Measurements from ENCODE around the gene GAS6.

Gene GAS6

DNA sequence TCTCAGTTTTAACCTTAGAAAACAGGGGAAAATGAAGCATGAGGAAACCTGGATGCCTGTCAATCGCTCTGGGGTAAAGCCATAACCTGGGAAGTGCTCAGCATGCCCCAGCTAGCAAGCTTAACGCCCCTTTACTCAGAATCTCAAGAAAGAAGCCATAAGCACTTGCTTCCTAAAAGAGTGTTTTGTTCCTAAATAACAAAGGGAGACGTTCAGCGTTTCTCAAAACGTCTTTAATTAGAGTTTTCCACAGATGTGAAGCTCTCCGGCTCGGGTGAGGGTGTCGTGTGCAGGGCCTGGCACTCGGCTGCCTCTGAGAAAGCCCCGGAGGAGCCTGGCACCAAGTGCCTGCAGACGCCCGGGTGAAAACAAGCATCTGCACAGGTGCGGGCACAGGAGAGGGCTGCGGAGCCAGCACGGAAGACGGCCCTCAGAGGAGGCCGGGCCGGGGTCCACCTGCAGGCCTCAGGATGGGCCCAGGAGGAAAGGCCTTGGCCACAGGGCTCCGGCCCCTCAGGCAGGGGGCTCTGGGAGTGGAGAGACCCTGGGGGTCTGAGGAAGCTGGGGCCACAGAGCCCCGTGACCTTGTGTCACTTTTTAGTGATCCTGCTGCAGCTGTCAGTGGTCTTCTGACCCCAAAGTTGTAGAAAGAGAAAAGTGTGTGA lies 6.2 kb downstream of the GAS6 start:
- Histone ChIP-seq H3K4me1 (ENCODE audit: low read length) (peaks cover 79% of the 10 kb centered on the region), H3F3A (ENCODE audit: insufficient read depth, low read length) (peaks cover 91% of the 10 kb centered on the region), H2AFZ (ENCODE audit: low read length) (no peak overlapping the region), H3K9me2 (replicated peaks; ENCODE audit: insufficient read depth, low read length) (no peaks in the 10 kb centered on the region), H3K9ac (ENCODE audit: low read length) (peak overlapping the region; percentile 63), H3K79me2 (ENCODE audit: low read length) (peaks cover 100% of the 10 kb centered on the region), H3K4me2 (ENCODE audit: low read depth, low read length) (peak overlapping the region; percentile 96), H3K9me3 (replicated peaks; ENCODE audit: insufficient read depth, low read length) (no peaks in the 10 kb centered on the region), H3K27ac (ENCODE audit: low read length) (peak overlapping the region; percentile 98), H3K4me3 (ENCODE audit: low read length) (peak overlapping the region; percentile 42), H3K36me3 (replicated peaks; ENCODE audit: insufficient read depth, low read length) (no peaks in the 10 kb centered on the region; the same call in 1 of the 2 replicates), H3K27me3 (replicated peaks; ENCODE audit: insufficient read depth, low read length) (no peaks in the 10 kb centered on the region), H4K20me1 (ENCODE audit: insufficient read depth, low read length) (peaks cover 20% of the 10 kb centered on the region)
- peak; percentile 73 for DNase-seq
- TF ChIP-seq EZH2phosphoT487 (IDR thresholded peaks at IDR 0.05; ENCODE audit: low read length), result no peak
- TF ChIP-seq EZH2 (optimal IDR thresholded peaks at IDR 0.05; ENCODE audit: low read depth, low read length), result no peak
- TF ChIP-seq CTCF (IDR thresholded peaks at IDR 0.05; ENCODE audit: low read length), result no peak

GRCh38 chr13:113856716-113857065 lies 7.2 kb downstream of the GAS6 start:
- Histone ChIP-seq H4K20me1 (ENCODE audit: insufficient read depth, low read length) (peaks cover 24% of the 10 kb centered on the region), H3K9me2 (replicated peaks; ENCODE audit: insufficient read depth, low read length) (no peaks in the 10 kb centered on the region), H3K4me3 (ENCODE audit: low read length) (peak overlapping the region; percentile 42), H3K36me3 (replicated peaks; ENCODE audit: insufficient read depth, low read length) (no peaks in the 10 kb centered on the region; the same call in 1 of the 2 replicates), H3K4me1 (ENCODE audit: low read length) (peaks cover 79% of the 10 kb centered on the region), H2AFZ (ENCODE audit: low read length) (no peak overlapping the region), H3K27me3 (replicated peaks; ENCODE audit: insufficient read depth, low read length) (no peaks in the 10 kb centered on the region), H3F3A (ENCODE audit: insufficient read depth, low read length) (peaks cover 82% of the 10 kb centered on the region), H3K4me2 (ENCODE audit: low read depth, low read length) (peak overlapping the region; percentile 96), H3K79me2 (ENCODE audit: low read length) (peaks cover 100% of the 10 kb centered on the region), H3K9ac (ENCODE audit: low read length) (peak overlapping the region; percentile 63), H3K9me3 (replicated peaks; ENCODE audit: insufficient read depth, low read length) (no peaks in the 10 kb centered on the region), H3K27ac (ENCODE audit: low read length) (peak overlapping the region; percentile 98)
- DNase-seq, result no peak
- TF ChIP-seq EZH2phosphoT487 (IDR thresholded peaks at IDR 0.05; ENCODE audit: low read length), result no peak
- TF ChIP-seq CTCF (IDR thresholded peaks at IDR 0.05; ENCODE audit: low read length), result no peak
- no peak for TF ChIP-seq EZH2 (optimal IDR thresholded peaks at IDR 0.05; ENCODE audit: low read depth, low read length)

GRCh38 chr13:113855931-113856715 lies 7.8 kb downstream of the GAS6 start:
- Histone ChIP-seq H3K9ac (ENCODE audit: low read length) (peak overlapping the region; percentile 63), H3K27ac (ENCODE audit: low read length) (peak overlapping the region; percentile 98), H3K27me3 (replicated peaks; ENCODE audit: insufficient read depth, low read length) (no peaks in the 10 kb centered on the region), H3K36me3 (replicated peaks; ENCODE audit: insufficient read depth, low read length) (peaks cover 3% of the 10 kb centered on the region), H3K4me2 (ENCODE audit: low read depth, low read length) (peak overlapping the region; percentile 96), H3K9me2 (replicated peaks; ENCODE audit: insufficient read depth, low read length) (no peaks in the 10 kb centered on the region), H3F3A (ENCODE audit: insufficient read depth, low read length) (peaks cover 76% of the 10 kb centered on the region), H3K4me1 (ENCODE audit: low read length) (peaks cover 77% of the 10 kb centered on the region), H3K79me2 (ENCODE audit: low read length) (peaks cover 100% of the 10 kb centered on the region), H2AFZ (ENCODE audit: low read length) (no peak overlapping the region), H3K4me3 (ENCODE audit: low read length) (peak overlapping the region; percentile 42), H4K20me1 (ENCODE audit: insufficient read depth, low read length) (peaks cover 25% of the 10 kb centered on the region), H3K9me3 (replicated peaks; ENCODE audit: insufficient read depth, low read length) (no peaks in the 10 kb centered on the region)
- DNase-seq, result peak; percentile 30
- TF ChIP-seq EZH2phosphoT487 (IDR thresholded peaks at IDR 0.05; ENCODE audit: low read length) (no peak), EZH2 (optimal IDR thresholded peaks at IDR 0.05; ENCODE audit: low read depth, low read length) (no peak), CTCF (IDR thresholded peaks at IDR 0.05; ENCODE audit: low read length) (no peak)
